Kidney epithelial cell (primary cell): Measurements from ENCODE around the gene CACNA1D. TPM values are rescaled to one million over a fixed set of nuclear protein-coding genes. Genes with fewer than 3 reads are reported as not detected.

Experiments used
- DNase-seq: peaks from one replicate; pipeline ENCODE4 v3.0.0-alpha.2; 2010; ENCODE audit warnings: low read depth
- H3K27me3 ChIP-seq: 2 replicates; pipeline ENCODE4 v1.6.0; 2011; ENCODE audit warnings: low read length; ENCODE audit not compliant: control insufficient read depth, insufficient read depth
- H3K36me3 ChIP-seq: 2 replicates; pipeline ENCODE4 v1.5.1; 2011; ENCODE audit warnings: low read length; ENCODE audit not compliant: control insufficient read depth, insufficient read depth
- H3K4me3 ChIP-seq: 2 replicates; pipeline ENCODE4 v1.5.1; 2011; ENCODE audit warnings: low read depth, mild to moderate bottlenecking, control low read depth, low read length
- total RNA-seq: library from RNA; depleted of rRNA; stranded (reverse); fragments of >200 nt; gene quantifications from 2 replicates; pipeline ENCODE4 v1.2.3, GENCODE V29; 2015
- TF ChIP-seq, protein P1 (sequence below): IDR thresholded peaks from 2 replicates; pipeline ENCODE4 v1.5.1; 2011; ENCODE audit warnings: mild to moderate bottlenecking, moderate library complexity, low read length, control low read depth, inconsistent platforms; ENCODE audit not compliant: insufficient read depth, poor library complexity, severe bottlenecking

The CACNA1D gene
- total RNA-seq, 1 donor from 2014 or later = 0.21 TPM

DNA sequence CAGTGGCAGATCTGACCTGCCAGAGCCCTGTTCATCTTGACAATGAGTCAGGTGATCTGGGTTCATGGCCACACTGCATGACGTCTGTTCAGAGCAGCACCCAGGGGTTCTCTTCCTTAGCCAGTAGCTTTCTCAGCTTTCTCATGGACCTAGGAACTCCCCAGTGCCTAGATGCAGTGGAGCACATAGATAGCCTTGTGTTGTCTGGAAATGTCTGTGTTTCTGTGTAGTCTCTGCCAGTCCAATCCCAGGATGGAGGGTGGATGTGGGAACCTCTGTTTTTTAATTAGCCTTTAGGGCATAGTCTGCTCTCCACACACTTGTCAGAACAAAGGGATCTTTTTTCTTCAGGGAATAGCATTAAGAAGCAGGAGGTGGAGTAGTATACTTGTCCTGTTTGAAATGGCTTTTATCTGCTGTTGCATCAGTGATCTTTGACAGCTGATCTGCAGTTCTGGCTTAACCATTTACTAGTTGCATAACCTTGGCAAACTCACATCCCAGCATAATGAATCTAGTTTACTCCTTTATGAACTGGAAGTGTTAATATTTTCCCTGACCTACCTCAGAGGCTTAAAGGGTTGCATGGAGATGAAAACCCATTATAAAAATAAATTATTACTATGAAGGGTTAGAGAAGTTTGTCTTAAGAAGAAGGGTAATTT lies 16.1 kb upstream of the CACNA1D start:
- peak; percentile 63 for DNase-seq
- H3K27me3 ChIP-seq = no peaks in the 10 kb centered on the region
- no peak overlapping the region for H3K4me3 ChIP-seq
- no peaks in the 10 kb centered on the region for H3K36me3 ChIP-seq
- TF ChIP-seq, protein P1, sequence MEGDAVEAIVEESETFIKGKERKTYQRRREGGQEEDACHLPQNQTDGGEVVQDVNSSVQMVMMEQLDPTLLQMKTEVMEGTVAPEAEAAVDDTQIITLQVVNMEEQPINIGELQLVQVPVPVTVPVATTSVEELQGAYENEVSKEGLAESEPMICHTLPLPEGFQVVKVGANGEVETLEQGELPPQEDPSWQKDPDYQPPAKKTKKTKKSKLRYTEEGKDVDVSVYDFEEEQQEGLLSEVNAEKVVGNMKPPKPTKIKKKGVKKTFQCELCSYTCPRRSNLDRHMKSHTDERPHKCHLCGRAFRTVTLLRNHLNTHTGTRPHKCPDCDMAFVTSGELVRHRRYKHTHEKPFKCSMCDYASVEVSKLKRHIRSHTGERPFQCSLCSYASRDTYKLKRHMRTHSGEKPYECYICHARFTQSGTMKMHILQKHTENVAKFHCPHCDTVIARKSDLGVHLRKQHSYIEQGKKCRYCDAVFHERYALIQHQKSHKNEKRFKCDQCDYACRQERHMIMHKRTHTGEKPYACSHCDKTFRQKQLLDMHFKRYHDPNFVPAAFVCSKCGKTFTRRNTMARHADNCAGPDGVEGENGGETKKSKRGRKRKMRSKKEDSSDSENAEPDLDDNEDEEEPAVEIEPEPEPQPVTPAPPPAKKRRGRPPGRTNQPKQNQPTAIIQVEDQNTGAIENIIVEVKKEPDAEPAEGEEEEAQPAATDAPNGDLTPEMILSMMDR = no peak

DNA sequence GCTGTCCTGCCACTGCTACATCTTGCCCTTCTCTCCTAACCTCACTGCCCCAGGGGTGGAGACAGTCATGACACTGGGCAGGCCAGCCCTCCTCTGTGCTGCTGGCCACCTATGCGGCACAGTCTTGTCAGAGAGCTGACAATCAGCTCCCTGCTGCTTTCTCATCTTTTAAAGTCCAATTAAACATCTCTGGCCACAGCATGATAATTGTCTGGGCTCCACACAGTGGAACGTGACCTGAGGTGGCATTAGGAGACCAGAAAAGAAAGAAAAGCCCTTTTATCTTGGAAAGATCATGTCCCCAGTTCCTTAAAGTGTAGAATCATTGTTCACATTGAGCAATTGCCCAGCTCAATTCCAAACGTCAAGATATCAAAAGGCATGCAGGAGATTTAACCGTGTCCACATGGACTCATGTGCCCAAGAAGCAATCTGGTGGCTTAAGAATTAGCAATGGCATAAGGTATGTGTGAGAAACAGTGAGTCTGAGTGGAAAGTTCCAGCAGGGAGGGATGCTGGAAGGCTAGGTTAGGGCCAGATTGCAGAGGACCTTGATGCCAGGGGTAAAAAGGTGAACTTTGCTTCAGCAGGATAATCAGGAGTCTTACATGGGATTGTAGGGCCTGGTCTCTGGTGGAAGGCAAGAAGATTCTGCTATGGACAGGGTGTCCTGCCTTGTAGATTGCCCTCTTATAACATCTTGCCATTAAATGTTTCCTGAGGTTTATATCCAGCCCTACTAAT lies 15.3 kb upstream of the CACNA1D start:
- DNase-seq = no peak
- H3K27me3 ChIP-seq = no peaks in the 10 kb centered on the region
- no peaks in the 10 kb centered on the region for H3K36me3 ChIP-seq
- TF ChIP-seq, protein P1 = no peak
- no peak overlapping the region for H3K4me3 ChIP-seq

DNA sequence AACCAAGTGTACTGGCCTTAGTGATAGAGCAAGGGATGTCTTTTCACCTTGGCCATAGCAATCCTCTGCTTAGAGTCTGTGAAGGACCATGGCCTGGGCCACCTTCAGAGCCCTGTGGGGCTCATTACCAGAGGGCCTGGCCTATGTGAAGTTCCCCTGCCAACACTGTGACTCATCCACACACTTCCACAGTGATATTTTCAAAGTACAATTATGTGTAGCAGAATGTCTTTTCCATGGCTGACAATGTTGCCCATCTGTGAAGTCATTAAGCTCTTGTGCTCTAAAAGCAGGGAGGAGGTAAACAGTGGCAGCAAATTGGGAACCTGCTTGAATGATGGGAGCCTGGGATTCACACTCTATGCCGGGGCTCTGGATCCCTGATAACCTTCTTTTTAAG lies 12.2 kb upstream of the CACNA1D start:
- DNase-seq = no peak
- no peak overlapping the region for H3K4me3 ChIP-seq
- no peaks in the 10 kb centered on the region for H3K27me3 ChIP-seq
- H3K36me3 ChIP-seq = no peaks in the 10 kb centered on the region
- TF ChIP-seq, protein P1 = no peak

DNA sequence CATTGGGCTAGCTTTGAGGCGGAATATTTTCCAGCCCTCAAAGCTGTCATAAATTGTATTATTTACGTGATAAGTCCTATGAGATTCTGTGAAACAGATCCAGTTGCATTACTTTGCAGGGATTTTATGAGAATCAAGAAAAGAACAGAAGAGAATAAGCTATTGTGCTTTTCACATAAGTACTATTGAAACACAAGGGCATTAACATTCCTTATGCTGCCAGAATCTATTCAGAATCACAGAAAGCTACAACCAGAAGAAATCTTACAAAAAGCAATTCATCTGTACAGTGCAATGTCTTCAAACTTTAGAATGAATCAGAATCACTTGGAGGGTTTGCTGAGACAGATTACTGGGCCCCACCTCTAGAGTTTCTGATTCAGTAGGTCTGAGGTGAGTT lies 10.6 kb upstream of the CACNA1D start:
- H3K36me3 ChIP-seq = no peaks in the 10 kb centered on the region
- no peak overlapping the region for H3K4me3 ChIP-seq
- TF ChIP-seq, protein P1 = no peak
- H3K27me3 ChIP-seq = no peaks in the 10 kb centered on the region
- DNase-seq = no peak

DNA sequence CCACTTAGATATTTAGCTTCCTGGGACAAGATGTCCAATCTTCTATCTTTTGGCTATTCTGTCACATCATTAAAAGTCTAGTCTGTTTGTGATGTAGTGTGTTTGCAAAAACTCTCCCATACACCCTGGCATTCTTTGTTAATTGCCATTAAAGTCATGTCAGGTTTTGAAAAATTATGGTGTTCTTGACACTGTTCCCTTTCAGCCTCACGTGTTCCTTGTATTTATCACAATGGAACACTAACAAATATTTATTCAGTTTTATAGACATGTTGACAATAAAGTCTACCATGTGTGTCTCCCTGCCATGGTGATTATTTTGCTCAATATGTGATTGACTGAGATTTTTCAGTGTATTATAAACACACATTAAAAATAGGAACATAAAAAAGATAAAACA lies 9.4 kb upstream of the CACNA1D start:
- H3K36me3 ChIP-seq = no peaks in the 10 kb centered on the region
- no peak overlapping the region for H3K4me3 ChIP-seq
- H3K27me3 ChIP-seq = no peaks in the 10 kb centered on the region
- TF ChIP-seq, protein P1 = no peak
- no peak for DNase-seq
